Thyroid gland (tissue), 4 donors: ENCODE data around the gene ZC3H12C.
A peak's percentile ranks its signal among the peaks of the same experiment; 100 is the strongest.

Experiments
- CTCF ChIP-seq, 6 experiments: fragments of 200-600 bp in 3 of 6; fragments of 450-650 bp in 3 of 6; sonication (generic) in 3 of 6; IDR thresholded peaks; one replicate each; pipeline ENCODE4 v1.5.1; 2016 to 2019; ENCODE audit warnings: antibody characterized with exemption in 6 of 6, mild to moderate bottlenecking in 2 of 6, inconsistent platforms in 1 of 6, moderate library complexity in 1 of 6
- POLR2A ChIP-seq, 2 donors: fragments of 450-650 bp; IDR thresholded peaks; one replicate each; pipeline ENCODE4 v1.6.1; 2017; ENCODE audit warnings: antibody characterized with exemption in 2 of 2, mild to moderate bottlenecking in 2 of 2, moderate library complexity in 1 of 2

- TF ChIP-seq CTCF (IDR thresholded peaks at IDR 0.05) (peak in 4 of 6 experiments; percentile 12 to 67 (median 58)), POLR2A (IDR thresholded peaks at IDR 0.05) (peak in 1 of 2 donors; percentile 76)
Measured at GRCh38 chr11:110092515-110093406, at the start of gene ZC3H12C.
